ENCODE measurements around the gene SMYD3.

GRCh38 chr1:245873068-245873467, 634.0 kb downstream of the SMYD3 start:
- TF ChIP-seq, protein P1, sequence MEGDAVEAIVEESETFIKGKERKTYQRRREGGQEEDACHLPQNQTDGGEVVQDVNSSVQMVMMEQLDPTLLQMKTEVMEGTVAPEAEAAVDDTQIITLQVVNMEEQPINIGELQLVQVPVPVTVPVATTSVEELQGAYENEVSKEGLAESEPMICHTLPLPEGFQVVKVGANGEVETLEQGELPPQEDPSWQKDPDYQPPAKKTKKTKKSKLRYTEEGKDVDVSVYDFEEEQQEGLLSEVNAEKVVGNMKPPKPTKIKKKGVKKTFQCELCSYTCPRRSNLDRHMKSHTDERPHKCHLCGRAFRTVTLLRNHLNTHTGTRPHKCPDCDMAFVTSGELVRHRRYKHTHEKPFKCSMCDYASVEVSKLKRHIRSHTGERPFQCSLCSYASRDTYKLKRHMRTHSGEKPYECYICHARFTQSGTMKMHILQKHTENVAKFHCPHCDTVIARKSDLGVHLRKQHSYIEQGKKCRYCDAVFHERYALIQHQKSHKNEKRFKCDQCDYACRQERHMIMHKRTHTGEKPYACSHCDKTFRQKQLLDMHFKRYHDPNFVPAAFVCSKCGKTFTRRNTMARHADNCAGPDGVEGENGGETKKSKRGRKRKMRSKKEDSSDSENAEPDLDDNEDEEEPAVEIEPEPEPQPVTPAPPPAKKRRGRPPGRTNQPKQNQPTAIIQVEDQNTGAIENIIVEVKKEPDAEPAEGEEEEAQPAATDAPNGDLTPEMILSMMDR (IDR thresholded peaks at IDR 0.05) = no peak
- no peak for TF ChIP-seq EP300 (IDR thresholded peaks at IDR 0.05)
- no peak for TF ChIP-seq POLR2AphosphoS5 (IDR thresholded peaks at IDR 0.05)
